GM12878 (cell line): Measurements from ENCODE around the gene PHC3. TPM values are rescaled to one million over a fixed set of nuclear protein-coding genes. Genes with fewer than 3 reads are reported as not detected.

Experiments
- BACH1 ChIP-seq: fragments of 450-650 bp; IDR thresholded peaks from 2 replicates; pipeline ENCODE4 v1.6.1; 2017; ENCODE audit warnings: mild to moderate bottlenecking, borderline replicate concordance
- BRCA1 ChIP-seq: IDR thresholded peaks from 2 replicates; pipeline ENCODE4 v1.6.1; 2011; ENCODE audit warnings: low read depth, low read length, improper control_type of control experiment
- CBX3 ChIP-seq: fragments of 200-600 bp; sonication (generic); IDR thresholded peaks from 2 replicates; pipeline ENCODE4 v1.6.1; 2016; ENCODE audit warnings: low read depth, borderline replicate concordance
- CEBPB ChIP-seq, 2 experiments: fragments of 150-350 bp in 1 of 2; IDR thresholded peaks; 2 replicates each; pipeline ENCODE4 v1.6.1; 2012 to 2014; ENCODE audit warnings: low read depth in 2 of 2, low read length in 2 of 2, borderline replicate concordance in 1 of 2, inconsistent platforms in 1 of 2
- EED ChIP-seq: sonication (generic); IDR thresholded peaks from 2 replicates; pipeline ENCODE4 v1.6.1; 2016; ENCODE audit warnings: antibody characterized with exemption, low read depth
- FOXM1 ChIP-seq: IDR thresholded peaks from 2 replicates; pipeline ENCODE4 v1.6.1; 2012; ENCODE audit warnings: low read depth, mild to moderate bottlenecking, inconsistent platforms, low read length, moderate library complexity
- GATAD2B ChIP-seq: fragments of 450-650 bp; conservative IDR thresholded peaks from 2 replicates; pipeline ENCODE4 v1.6.1; 2017; ENCODE audit warnings: low read depth, mild to moderate bottlenecking, moderate library complexity
- IKZF2 ChIP-seq, 2 experiments: fragments of 450-650 bp; IDR thresholded peaks; 2 replicates each; pipeline ENCODE4 v1.6.1; 2017; ENCODE audit warnings: mild to moderate bottlenecking in 2 of 2, moderate library complexity in 2 of 2
- KDM1A ChIP-seq: fragments of 200-600 bp; sonication (generic); IDR thresholded peaks from 2 replicates; pipeline ENCODE4 v1.6.1; 2016; ENCODE audit warnings: borderline replicate concordance
- LARP7 ChIP-seq: fragments of 450-650 bp; IDR thresholded peaks from 2 replicates; pipeline ENCODE4 v1.6.1; 2017; ENCODE audit warnings: mild to moderate bottlenecking
- MEF2B ChIP-seq: fragments of 450-650 bp; IDR thresholded peaks from 2 replicates; pipeline ENCODE4 v1.6.1; 2018; ENCODE audit warnings: mild to moderate bottlenecking, moderate library complexity; ENCODE audit not compliant: partially characterized antibody, poor library complexity, severe bottlenecking
- MXI1 ChIP-seq: fragments of 150-350 bp; IDR thresholded peaks from 2 replicates; pipeline ENCODE4 v1.6.1; 2011; ENCODE audit warnings: low read depth, mild to moderate bottlenecking, inconsistent platforms, low read length, improper control_type of control experiment
- NFIC ChIP-seq: IDR thresholded peaks from 2 replicates; pipeline ENCODE4 v1.6.1; 2012; ENCODE audit warnings: low read depth, mild to moderate bottlenecking, inconsistent platforms, low read length, moderate library complexity
- NR2C1 ChIP-seq: fragments of 450-650 bp; IDR thresholded peaks from 2 replicates; pipeline ENCODE4 v1.6.1; 2017; ENCODE audit warnings: antibody characterized with exemption, mild to moderate bottlenecking, moderate library complexity
- PKNOX1 ChIP-seq: fragments of 450-650 bp; IDR thresholded peaks from 2 replicates; pipeline ENCODE4 v1.6.1; 2016; ENCODE audit warnings: mild to moderate bottlenecking
- POLR2AphosphoS2 ChIP-seq: IDR thresholded peaks from 2 replicates; pipeline ENCODE4 v1.6.1; 2011; ENCODE audit warnings: low read depth, mild to moderate bottlenecking, low read length, improper control_type of control experiment, moderate library complexity
- RB1 ChIP-seq: fragments of 450-650 bp; formaldehyde crosslinking; IDR thresholded peaks from 2 replicates; pipeline ENCODE4 v1.6.1; 2017; ENCODE audit warnings: mild to moderate bottlenecking, borderline replicate concordance
- RFX5 ChIP-seq: IDR thresholded peaks from 2 replicates; pipeline ENCODE4 v1.6.1; 2011; ENCODE audit warnings: low read depth, low read length, improper control_type of control experiment
- SPI1 ChIP-seq: IDR thresholded peaks from 2 replicates; pipeline ENCODE4 v1.6.1; 2011; ENCODE audit warnings: low read depth, mild to moderate bottlenecking, low read length, moderate library complexity, borderline replicate concordance; ENCODE audit not compliant: insufficient read depth
- STAT1 ChIP-seq: fragments of 450-650 bp; conservative IDR thresholded peaks from 2 replicates; pipeline ENCODE4 v1.6.1; 2014; ENCODE audit warnings: antibody characterized with exemption, mild to moderate bottlenecking
- SUZ12 ChIP-seq: fragments of 200-600 bp; sonication (generic); IDR thresholded peaks from one replicate; pipeline ENCODE4 v1.6.1; 2018; ENCODE audit warnings: antibody characterized with exemption, mild to moderate bottlenecking; ENCODE audit not compliant: unreplicated experiment
- WRNIP1 ChIP-seq: IDR thresholded peaks from 2 replicates; pipeline ENCODE4 v1.6.1; 2011; ENCODE audit warnings: low read depth, low read length, improper control_type of control experiment, borderline replicate concordance
- ZBED1 ChIP-seq: IDR thresholded peaks from 2 replicates; pipeline ENCODE4 v1.6.1; 2016; ENCODE audit warnings: borderline replicate concordance
- ZNF217 ChIP-seq: fragments of 450-650 bp; IDR thresholded peaks from 2 replicates; pipeline ENCODE4 v1.6.1; 2017; ENCODE audit warnings: antibody characterized with exemption, mild to moderate bottlenecking
- ZNF24 ChIP-seq: fragments of 450-650 bp; IDR thresholded peaks from 2 replicates; pipeline ENCODE4 v1.6.1; 2017; ENCODE audit warnings: antibody characterized with exemption, mild to moderate bottlenecking
- ZNF592 ChIP-seq: fragments of 450-650 bp; IDR thresholded peaks from 2 replicates; pipeline ENCODE4 v1.6.1; 2017; ENCODE audit warnings: mild to moderate bottlenecking, moderate library complexity
- ZSCAN29 ChIP-seq: fragments of 450-650 bp; IDR thresholded peaks from 2 replicates; pipeline ENCODE4 v1.6.1; 2017; ENCODE audit warnings: mild to moderate bottlenecking, moderate library complexity
- polyA plus RNA-seq, 11 experiments: library from polyadenylated mRNA; depleted of rRNA in 4 of 11; unstranded in 6 of 11; stranded (reverse) in 5 of 11; fragments of >200 nt; fragmentation: Nextera tagmentation in 4 of 11; fragmentation: Illumina TruSeq in 1 of 11; extraction: Ambion mirVana in 4 of 11; extraction: Trizol in 1 of 11; gene quantifications; 1 replicate in 1 of 11; 2 replicates in 10 of 11; pipeline versions ENCODE4 v1.2.1 to v1.2.3, GENCODE V29; 2011 to 2016; ENCODE audit warnings: inconsistent platforms in 2 of 11, missing spikeins in 2 of 11, low read depth in 1 of 11
- total RNA-seq, 4 experiments: library from RNA; depleted of rRNA in 3 of 4; stranded (reverse); fragments of >200 nt in 3 of 4; fragmentation: Illumina TruSeq in 1 of 4; extraction: Trizol in 1 of 4; gene quantifications; 2 replicates each; pipeline versions ENCODE4 v1.2.1 to v1.2.3, GENCODE V29; 2013 to 2021
- TF ChIP-seq, protein P1 (sequence below): fragments of 450-650 bp; IDR thresholded peaks from 2 replicates; pipeline ENCODE4 v1.6.1; 2017; ENCODE audit warnings: low read depth, mild to moderate bottlenecking, moderate library complexity

PHC3 gene
- total and polyA plus RNA-seq, 10 of the 15 experiments (the other 5 are each of a cell fraction or from before 2014, with no cell fraction given): 3.3 to 62.3 (median 22.1) TPM

GRCh38 chr3:170144437-170144843 is 37.1 kb downstream of the PHC3 start (continued):
- TF ChIP-seq ZNF592 (no peak), PKNOX1 (peak; percentile 64; the same call in 1 of the 2 replicates), CBX3 (no peak), NR2C1 (no peak), MXI1 (no peak), MEF2B (no peak), RFX5 (no peak), IKZF2 (IDR thresholded peaks at IDR 0.05) (peak; percentile 46 to 49; a peak in 3 of 4 replicates), CEBPB (IDR thresholded peaks at IDR 0.05; ENCODE audit: borderline replicate concordance in 1 of 2, low read depth in 2 of 2, low read length in 2 of 2) (no peak), KDM1A (no peak), STAT1 (no peak), GATAD2B (no peak), SPI1 (peak; percentile 42), ZNF217 (no peak; the same call in 1 of the 2 replicates), LARP7 (no peak), WRNIP1 (no peak), RB1 (no peak), ZNF24 (no peak), POLR2AphosphoS2 (no peak), EED (0 out of 2 replicates have a peak, but pooled peaks have one; percentile 24), SUZ12 (no peak), BRCA1 (no peak), FOXM1 (no peak; the same call in 1 of the 2 replicates), ZBED1 (no peak), BACH1 (peak; percentile 99), ZSCAN29 (no peak), NFIC (no peak)
- TF ChIP-seq, protein P1, sequence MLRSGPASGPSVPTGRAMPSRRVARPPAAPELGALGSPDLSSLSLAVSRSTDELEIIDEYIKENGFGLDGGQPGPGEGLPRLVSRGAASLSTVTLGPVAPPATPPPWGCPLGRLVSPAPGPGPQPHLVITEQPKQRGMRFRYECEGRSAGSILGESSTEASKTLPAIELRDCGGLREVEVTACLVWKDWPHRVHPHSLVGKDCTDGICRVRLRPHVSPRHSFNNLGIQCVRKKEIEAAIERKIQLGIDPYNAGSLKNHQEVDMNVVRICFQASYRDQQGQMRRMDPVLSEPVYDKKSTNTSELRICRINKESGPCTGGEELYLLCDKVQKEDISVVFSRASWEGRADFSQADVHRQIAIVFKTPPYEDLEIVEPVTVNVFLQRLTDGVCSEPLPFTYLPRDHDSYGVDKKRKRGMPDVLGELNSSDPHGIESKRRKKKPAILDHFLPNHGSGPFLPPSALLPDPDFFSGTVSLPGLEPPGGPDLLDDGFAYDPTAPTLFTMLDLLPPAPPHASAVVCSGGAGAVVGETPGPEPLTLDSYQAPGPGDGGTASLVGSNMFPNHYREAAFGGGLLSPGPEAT: peak; percentile 35; the same call in 1 of the 2 replicates
